ENCODE data around the gene ERFE. TPM values are rescaled to one million over a fixed set of nuclear protein-coding genes. Genes with fewer than 3 reads are reported as not detected.
"Not testable (repeated sequence)": the region's sequence is repeated elsewhere in the genome, so short reads cannot be mapped to it uniquely, and the experiment has no call there.

ERFE gene
- total RNA-seq, 4 donors from 2014 or later, result 0.39 to 0.66 TPM; not detected in 2

DNA sequence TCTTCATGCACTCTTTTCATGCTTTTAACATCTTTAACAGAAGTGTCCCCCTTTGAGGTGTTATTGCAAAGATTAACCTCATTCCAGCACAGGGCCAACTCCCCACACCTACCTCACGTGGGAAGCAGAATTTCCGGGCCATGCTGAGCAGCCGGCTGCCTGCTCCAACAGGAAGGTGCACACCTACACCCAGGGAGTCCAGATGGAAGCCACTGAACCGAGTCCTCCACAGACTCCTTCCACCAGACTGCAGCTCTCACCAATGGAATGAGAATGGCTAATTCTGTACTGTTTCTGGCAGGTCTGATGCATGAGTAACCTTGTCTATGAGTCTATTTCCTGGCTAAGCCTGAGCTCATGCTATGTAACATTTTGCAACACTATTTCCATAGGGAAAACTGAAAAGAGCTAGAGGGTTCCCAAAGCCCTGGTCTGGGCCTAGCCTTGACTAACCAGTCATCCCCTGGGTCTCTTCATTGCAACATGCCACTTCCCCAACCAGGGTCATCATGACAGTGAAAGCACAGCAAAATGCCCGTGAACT, 11.0 kb downstream of the ERFE start:
- Histone ChIP-seq H3K9me3 (no peaks in the 10 kb centered on the region), H3K4me3 (no peak overlapping the region), H3K27me3 (peaks cover 0 to 4% (median 0%) of the 10 kb centered on the region in 4 donors), H3K4me1 (peaks cover 19 to 32% (median 26%) of the 10 kb centered on the region in 4 donors), H3K27ac (replicated peaks in 1 of 4) (peak overlapping the region; percentile 68 to 81 (median 69)), H3K36me3 (peaks cover 16 to 75% (median 70%) of the 10 kb centered on the region in 4 donors)
- 37% methylated on average over 5 of the region's 5 CpGs for WGBS
- DNase-seq (ENCODE audit: extremely low spot score), result no peak
- intact Hi-C loops (cut with DNase I), result no loop called here
- TF ChIP-seq POLR2AphosphoS5 (IDR thresholded peaks at IDR 0.05) (peak in 1 of 2 donors; percentile 11), POLR2A (IDR thresholded peaks at IDR 0.05; ENCODE audit: low read depth) (no peak), EP300 (IDR thresholded peaks at IDR 0.05) (no peak)

DNA sequence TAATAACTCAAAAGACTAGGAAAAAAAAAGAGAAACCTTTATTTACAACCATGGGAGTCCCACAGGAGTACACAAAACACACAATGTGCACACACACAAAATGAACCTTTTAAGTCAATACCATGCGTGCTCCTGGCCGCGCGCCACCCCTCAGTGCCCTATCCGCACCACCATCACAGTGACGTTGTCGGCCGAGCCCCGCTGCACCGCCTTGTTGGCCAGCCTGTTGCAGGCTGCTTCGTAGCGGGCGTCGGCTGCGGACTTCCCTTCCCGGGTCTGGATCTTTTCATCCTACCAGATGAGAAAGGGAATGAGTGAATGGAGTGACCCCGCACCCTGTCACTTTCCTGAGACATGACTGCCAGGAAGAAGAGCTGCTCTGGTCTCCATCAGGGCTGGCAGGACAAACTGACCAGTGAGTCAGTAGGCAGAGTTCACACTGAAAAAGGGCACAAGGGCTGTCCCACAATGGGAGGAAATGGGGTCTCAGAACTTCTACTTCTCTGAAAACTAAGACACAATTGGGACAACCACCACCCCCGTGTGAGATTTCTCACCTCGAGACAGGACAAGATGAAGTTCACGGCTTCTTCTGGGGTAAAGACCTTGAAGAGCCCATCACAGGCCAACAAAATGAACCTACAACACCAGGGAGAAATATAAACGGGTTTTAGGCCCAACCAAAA, 11.8 kb downstream of the ERFE start:
- Histone ChIP-seq H3K27ac (replicated peaks in 1 of 4) (peak overlapping the region; percentile 68 to 81 (median 69)), H3K27me3 (no peaks in the 10 kb centered on the region), H3K9me3 (no peaks in the 10 kb centered on the region), H3K4me1 (peaks cover 19 to 32% (median 26%) of the 10 kb centered on the region in 4 donors), H3K4me3 (no peak overlapping the region), H3K36me3 (peaks cover 16 to 83% (median 78%) of the 10 kb centered on the region in 4 donors)
- TF ChIP-seq POLR2AphosphoS5 (IDR thresholded peaks at IDR 0.05) (no peak), EP300 (IDR thresholded peaks at IDR 0.05) (no peak), POLR2A (IDR thresholded peaks at IDR 0.05; ENCODE audit: low read depth) (no peak)
- TF ChIP-seq, protein P1, sequence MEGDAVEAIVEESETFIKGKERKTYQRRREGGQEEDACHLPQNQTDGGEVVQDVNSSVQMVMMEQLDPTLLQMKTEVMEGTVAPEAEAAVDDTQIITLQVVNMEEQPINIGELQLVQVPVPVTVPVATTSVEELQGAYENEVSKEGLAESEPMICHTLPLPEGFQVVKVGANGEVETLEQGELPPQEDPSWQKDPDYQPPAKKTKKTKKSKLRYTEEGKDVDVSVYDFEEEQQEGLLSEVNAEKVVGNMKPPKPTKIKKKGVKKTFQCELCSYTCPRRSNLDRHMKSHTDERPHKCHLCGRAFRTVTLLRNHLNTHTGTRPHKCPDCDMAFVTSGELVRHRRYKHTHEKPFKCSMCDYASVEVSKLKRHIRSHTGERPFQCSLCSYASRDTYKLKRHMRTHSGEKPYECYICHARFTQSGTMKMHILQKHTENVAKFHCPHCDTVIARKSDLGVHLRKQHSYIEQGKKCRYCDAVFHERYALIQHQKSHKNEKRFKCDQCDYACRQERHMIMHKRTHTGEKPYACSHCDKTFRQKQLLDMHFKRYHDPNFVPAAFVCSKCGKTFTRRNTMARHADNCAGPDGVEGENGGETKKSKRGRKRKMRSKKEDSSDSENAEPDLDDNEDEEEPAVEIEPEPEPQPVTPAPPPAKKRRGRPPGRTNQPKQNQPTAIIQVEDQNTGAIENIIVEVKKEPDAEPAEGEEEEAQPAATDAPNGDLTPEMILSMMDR (IDR thresholded peaks at IDR 0.05), result no peak
- WGBS, result 83% methylated on average over 21 of the region's 21 CpGs
- intact Hi-C loops (cut with DNase I), result no loop called here
- no peak for DNase-seq (ENCODE audit: extremely low spot score)

DNA sequence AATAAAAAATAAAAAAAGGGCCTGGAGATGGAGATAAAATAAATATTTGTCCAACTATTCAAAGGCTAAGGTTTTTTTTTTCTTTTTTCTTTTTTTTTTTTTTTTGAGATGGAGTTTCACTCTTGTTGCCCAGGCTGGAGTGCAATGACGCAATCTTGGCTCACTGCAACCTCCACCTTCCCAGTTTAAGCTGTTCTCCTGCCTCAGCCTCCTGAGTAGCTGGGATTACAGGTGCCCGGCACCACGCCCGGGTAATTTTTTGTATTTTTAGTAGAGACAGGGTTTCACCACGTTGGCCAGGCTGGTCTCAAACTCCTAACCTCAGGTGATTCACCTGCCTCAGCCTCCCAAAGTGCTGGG, 12.3 kb downstream of the ERFE start:
- H3K4me3 ChIP-seq; DNase-seq (ENCODE audit: extremely low spot score); H3K27me3 ChIP-seq; H3K9me3 ChIP-seq; intact Hi-C loops (cut with DNase I): not testable (repeated sequence)
- H3K4me1 ChIP-seq, result peaks cover 19 to 32% (median 26%) of the 10 kb centered on the region in 4 donors
- peak overlapping the region; percentile 68 to 81 (median 69) for H3K27ac ChIP-seq (replicated peaks in 1 of 4)
- H3K36me3 ChIP-seq, result peaks cover 16 to 88% (median 81%) of the 10 kb centered on the region in 4 donors
- 87% methylated on average over 5 of the region's 5 CpGs for WGBS

DNA sequence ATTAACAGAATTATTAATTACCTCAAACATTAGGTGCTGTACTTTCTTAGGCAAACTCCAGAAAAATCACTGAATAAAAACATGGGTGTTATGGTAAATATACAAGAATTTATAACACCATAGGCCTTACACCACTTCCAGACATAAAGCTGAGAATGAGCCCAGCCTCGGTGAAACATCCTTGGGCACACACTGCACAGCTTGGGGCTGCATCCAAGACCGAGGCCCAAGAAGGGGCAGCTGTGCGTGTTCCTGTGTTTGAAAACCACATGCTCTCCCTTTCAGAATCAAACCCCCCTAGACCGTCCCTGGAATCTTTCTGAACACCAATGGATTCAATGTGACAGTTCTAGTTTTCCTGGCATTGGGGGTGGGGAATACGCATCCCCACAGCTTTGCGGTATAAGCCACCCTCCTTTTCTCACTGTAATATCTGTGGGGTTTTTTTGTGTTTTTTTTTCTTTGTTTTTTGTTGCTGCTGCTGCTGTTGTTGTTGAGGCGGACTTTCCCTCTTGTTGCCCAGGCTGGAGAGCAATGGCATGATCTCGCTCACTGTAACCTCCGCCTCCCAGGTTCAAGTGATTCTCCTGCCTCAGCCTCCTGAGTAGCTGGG, 12.9 kb downstream of the ERFE start:
- Histone ChIP-seq H3K9me3 (no peaks in the 10 kb centered on the region), H3K4me1 (peaks cover 19 to 32% (median 26%) of the 10 kb centered on the region in 4 donors), H3K4me3 (no peak overlapping the region), H3K36me3 (peaks cover 16 to 92% (median 85%) of the 10 kb centered on the region in 4 donors), H3K27me3 (no peaks in the 10 kb centered on the region), H3K27ac (replicated peaks in 1 of 4) (no peak overlapping the region)
- intact Hi-C loops (cut with DNase I), result no loop called here
- TF ChIP-seq POLR2AphosphoS5 (IDR thresholded peaks at IDR 0.05), result no peak
- TF ChIP-seq EP300 (IDR thresholded peaks at IDR 0.05), result no peak
- no peak for TF ChIP-seq POLR2A (IDR thresholded peaks at IDR 0.05; ENCODE audit: low read depth)
- TF ChIP-seq, protein P1 (IDR thresholded peaks at IDR 0.05), result no peak
- 95% methylated on average over 9 of the region's 9 CpGs for WGBS
- DNase-seq (ENCODE audit: extremely low spot score), result no peak

DNA sequence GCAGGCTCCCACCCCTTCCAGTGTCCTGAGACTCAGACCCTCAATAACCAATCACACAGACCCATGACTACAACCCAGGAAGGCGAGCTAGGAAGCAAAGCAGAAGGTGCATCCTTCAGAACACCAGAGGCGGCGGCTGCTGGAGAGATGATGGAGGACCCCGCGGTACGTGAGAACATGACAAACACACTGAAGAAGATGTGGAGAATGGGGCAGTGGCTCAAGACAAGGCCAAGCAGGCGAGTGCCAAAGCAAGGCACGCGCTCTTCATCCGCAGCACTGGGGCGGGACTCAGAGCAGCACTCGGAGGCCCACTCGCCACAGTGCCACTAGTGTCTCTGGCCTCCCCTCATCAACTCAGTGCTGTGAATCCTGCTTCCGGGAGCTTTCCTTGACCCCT, 13.7 kb downstream of the ERFE start:
- WGBS, result 91% methylated on average over 12 of the region's 14 CpGs
- Histone ChIP-seq H3K9me3 (no peaks in the 10 kb centered on the region), H3K36me3 (peaks cover 19 to 92% (median 87%) of the 10 kb centered on the region in 4 donors), H3K27ac (replicated peaks in 1 of 4) (no peak overlapping the region), H3K4me1 (peaks cover 19 to 32% (median 26%) of the 10 kb centered on the region in 4 donors), H3K27me3 (no peaks in the 10 kb centered on the region), H3K4me3 (no peak overlapping the region)
- intact Hi-C loops (cut with DNase I), result no loop called here
- no peak for DNase-seq (ENCODE audit: extremely low spot score)
- no peak for TF ChIP-seq EP300 (IDR thresholded peaks at IDR 0.05)
- TF ChIP-seq POLR2AphosphoS5 (IDR thresholded peaks at IDR 0.05), result no peak
- no peak for TF ChIP-seq POLR2A (IDR thresholded peaks at IDR 0.05; ENCODE audit: low read depth)
- TF ChIP-seq, protein P1 (IDR thresholded peaks at IDR 0.05), result no peak

All from esophagus muscularis mucosa (tissue), 4 donors.